Measurements from ENCODE around the gene DCHS1.

DCHS1 gene

GRCh38 chr11:6599881-6600390, 55.7 kb downstream of the DCHS1 start:
- in situ Hi-C loops (cut with MboI; ENCODE audit: low sequenced_read_pairs) = no loop called here

- in situ Hi-C loops (cut with MboI; ENCODE audit: low sequenced_read_pairs) = no loop called here
These were observed 56.2 kb downstream of the DCHS1 start for GRCh38 chr11:6599449-6599848.

- in situ Hi-C loops (cut with MboI; ENCODE audit: low sequenced_read_pairs) = no loop called here
These were observed 57.1 kb downstream of the DCHS1 start for GRCh38 chr11:6598555-6598954.

- in situ Hi-C loops (cut with MboI; ENCODE audit: low sequenced_read_pairs) = no loop called here
These were observed 59.3 kb downstream of the DCHS1 start for GRCh38 chr11:6596239-6596877.

- in situ Hi-C loops (cut with MboI; ENCODE audit: low sequenced_read_pairs) = no loop called here
These were observed 61.4 kb downstream of the DCHS1 start for GRCh38 chr11:6594142-6594768.

GRCh38 chr11:6588018-6588417, 67.6 kb downstream of the DCHS1 start:
- in situ Hi-C loops (cut with MboI; ENCODE audit: low sequenced_read_pairs) = no loop called here

- in situ Hi-C loops (cut with MboI; ENCODE audit: low sequenced_read_pairs) = no loop called here
These were observed 68.2 kb downstream of the DCHS1 start for GRCh38 chr11:6587360-6587953.

- in situ Hi-C loops (cut with MboI; ENCODE audit: low sequenced_read_pairs) = no loop called here
These were observed 68.9 kb downstream of the DCHS1 start for GRCh38 chr11:6586434-6587359.

GRCh38 chr11:6584528-6584927, 71.1 kb downstream of the DCHS1 start:
- in situ Hi-C loops (cut with MboI; ENCODE audit: low sequenced_read_pairs) = no loop called here

- in situ Hi-C loops (cut with MboI; ENCODE audit: low sequenced_read_pairs) = no loop called here
These were observed 72.0 kb downstream of the DCHS1 start for GRCh38 chr11:6583584-6583983.

GRCh38 chr11:6579681-6580080, 75.9 kb downstream of the DCHS1 start:
- in situ Hi-C loops (cut with MboI; ENCODE audit: low sequenced_read_pairs) = no loop called here

GRCh38 chr11:6578134-6578533, 77.5 kb downstream of the DCHS1 start:
- in situ Hi-C loops (cut with MboI; ENCODE audit: low sequenced_read_pairs) = no loop called here

- in situ Hi-C loops (cut with MboI; ENCODE audit: low sequenced_read_pairs) = no loop called here
These were observed 78.9 kb downstream of the DCHS1 start for GRCh38 chr11:6576471-6577373.

GRCh38 chr11:6574816-6575715, 80.5 kb downstream of the DCHS1 start:
- in situ Hi-C loops (cut with MboI; ENCODE audit: low sequenced_read_pairs) = no loop called here

GRCh38 chr11:6572215-6572614, 83.4 kb downstream of the DCHS1 start:
- in situ Hi-C loops (cut with MboI; ENCODE audit: low sequenced_read_pairs) = no loop called here

GRCh38 chr11:6571434-6572008, 84.1 kb downstream of the DCHS1 start:
- in situ Hi-C loops (cut with MboI; ENCODE audit: low sequenced_read_pairs) = no loop called here
